Adrenal gland (tissue), 12 donors: ENCODE data around the gene DGKE. TPM values are rescaled to one million over a fixed set of nuclear protein-coding genes. Genes with fewer than 3 reads are reported as not detected.

Experiments
- DNase-seq, 7 donors: peaks; one replicate each; pipeline ENCODE4 v3.0.0-alpha.2; 2019 to 2020
- H3K27ac ChIP-seq, 5 donors: fragments of 200-600 bp; sonication (generic) in 4 of 5; 1 replicate in 3 of 5; 2 replicates in 2 of 5; pipeline versions ENCODE4 v1.5.1 to v1.8.0; 2016 to 2020; ENCODE audit warnings: mild to moderate bottlenecking in 1 of 5
- H3K27me3 ChIP-seq: fragments of 200-600 bp; 2 replicates; pipeline ENCODE4 v1.8.0; 2021
- H3K36me3 ChIP-seq, 2 donors: fragments of 200-600 bp; replicated peaks in 1 of 2; 1 replicate in 1 of 2; 2 replicates in 1 of 2; pipeline versions ENCODE4 v1.5.1 to v1.8.0; 2018 to 2022
- H3K4me1 ChIP-seq, 2 donors: fragments of 200-600 bp; replicated peaks in 1 of 2; 1 replicate in 1 of 2; 2 replicates in 1 of 2; pipeline versions ENCODE4 v1.5.1 to v1.8.0; 2018 to 2021
- H3K4me3 ChIP-seq, 4 donors: fragments of 200-600 bp; sonication (generic) in 3 of 4; one replicate each; pipeline ENCODE4 v1.5.1; 2016 to 2018
- H3K9me3 ChIP-seq, 3 donors: fragments of 200-600 bp; sonication (generic) in 1 of 3; replicated peaks in 1 of 3; 1 replicate in 2 of 3; 2 replicates in 1 of 3; pipeline versions ENCODE4 v1.5.1 to v1.8.0; 2016 to 2021
- CTCF ChIP-seq, 6 experiments: fragments of 450-650 bp in 4 of 6; fragments of 200-600 bp in 2 of 6; sonication (generic) in 1 of 6; IDR thresholded peaks; 1 replicate in 5 of 6; 2 replicates in 1 of 6; pipeline versions ENCODE4 v1.5.1 to v1.8.0; 2016 to 2021; ENCODE audit warnings: antibody characterized with exemption in 6 of 6, mild to moderate bottlenecking in 2 of 6, moderate library complexity in 1 of 6
- POLR2A ChIP-seq, 2 donors: fragments of 450-650 bp; IDR thresholded peaks; one replicate each; pipeline ENCODE4 v1.6.1; 2017; ENCODE audit warnings: antibody characterized with exemption in 2 of 2, mild to moderate bottlenecking in 2 of 2, moderate library complexity in 1 of 2
- WGBS, 4 donors: extraction: QIAGEN DNeasy Blood & Tissue Kit in 2 of 4; methylation state at CpG; one replicate each; pipeline versions ENCODE4 v1.1.5 to v1.1.7; 2013 to 2017; 5-methylcytosine and 5-hydroxymethylcytosine counted together
- intact Hi-C, 2 donors: fragments of 100-400 bp; cut with DNase I; formaldehyde crosslinking; loops; one replicate each; pipeline versions ENCODE4 v1.14.1 to v1.15.0; 2022 to 2023
- polyA plus RNA-seq, 3 donors: library from polyadenylated mRNA; stranded (reverse); fragments of 200-250 nt in 2 of 3; fragments of 350-450 nt in 1 of 3; fragmentation: Illumina TruSeq in 1 of 3; extraction: RNeasy Lipid Tissue Mini Kit (QIAGEN cat#74804) in 1 of 3; gene quantifications; one replicate each; pipeline ENCODE4 v1.2.3, GENCODE V29; 2013 to 2014
- total RNA-seq, 9 donors: library from RNA; depleted of rRNA in 4 of 9; stranded (reverse); fragments of >200 nt in 4 of 9; fragments of 120-200 nt in 1 of 9; fragmentation: NEBNext Ultra II Directional in 1 of 9; extraction: Animal tissue kit (Norgen Biotek cat#: 25700) in 1 of 9; gene quantifications; one replicate each; pipeline versions ENCODE4 v1.1.0 to v1.2.4, GENCODE V29; 2013 to 2023
- donor health status: healthy with polysubstance abuse.
- donor health status: Bipolar disorder and iron deficiency.
- donor health status: DM: yes; HTN: yes; CAD: no.
- donor health status: DM: no; HTN: no; CAD: no.
- donor health status: DM: no; HTN: no; CAD: no.
- donor health status: DM: yes; HTN: yes; CAD: no.

The DGKE gene
- total and polyA plus RNA-seq, 12 donors = 0.97 to 8.4 (median 3.8) TPM

GRCh38 chr17:56851008-56851407, 17.1 kb downstream of the DGKE start:
- Histone ChIP-seq H3K36me3 (no peaks in the 10 kb centered on the region), H3K27ac (no peak overlapping the region), H3K4me1 (no peaks in the 10 kb centered on the region), H3K9me3 (no peaks in the 10 kb centered on the region), H3K27me3 (no peaks in the 10 kb centered on the region), H3K4me3 (no peak overlapping the region)
- no peak for DNase-seq
- no peak for TF ChIP-seq POLR2A (IDR thresholded peaks at IDR 0.05)
- no peak for TF ChIP-seq CTCF (IDR thresholded peaks at IDR 0.05)
- intact Hi-C loops = no loop called here
- WGBS, 4 donors = 76 to 92% (median 81%) methylated on average over 3 of the region's 3 CpGs

- DNase-seq = no peak
- Histone ChIP-seq H3K4me1 (no peaks in the 10 kb centered on the region), H3K27ac (no peak overlapping the region), H3K36me3 (peaks cover 0 to 27% of the 10 kb centered on the region in 2 donors), H3K4me3 (no peak overlapping the region), H3K9me3 (no peaks in the 10 kb centered on the region), H3K27me3 (no peaks in the 10 kb centered on the region)
- no peak for TF ChIP-seq CTCF (IDR thresholded peaks at IDR 0.05)
- no peak for TF ChIP-seq POLR2A (IDR thresholded peaks at IDR 0.05)
- intact Hi-C loops = no loop called here
- WGBS, 4 donors = 93 to 98% (median 96%) methylated on average over 3 of the region's 3 CpGs
These were observed 27.9 kb downstream of the DGKE start for GRCh38 chr17:56861899-56862298.

- no peaks in the 10 kb centered on the region for H3K4me1 ChIP-seq
- H3K36me3 ChIP-seq = peaks cover 0 to 21% of the 10 kb centered on the region in 2 donors
- H3K27ac ChIP-seq = no peak overlapping the region
- no peaks in the 10 kb centered on the region for H3K9me3 ChIP-seq
- intact Hi-C loops = no loop called here
- WGBS, 4 donors = 67 to 96% (median 73%) methylated on average over 3 of the region's 3 CpGs
- H3K4me3 ChIP-seq = no peak overlapping the region
- no peaks in the 10 kb centered on the region for H3K27me3 ChIP-seq
- no peak for TF ChIP-seq CTCF (IDR thresholded peaks at IDR 0.05)
- no peak for TF ChIP-seq POLR2A (IDR thresholded peaks at IDR 0.05)
- no peak for DNase-seq
These were observed 30.0 kb downstream of the DGKE start for GRCh38 chr17:56863974-56864373.

GRCh38 chr17:56866076-56866475, 32.1 kb downstream of the DGKE start:
- H3K27me3 ChIP-seq = no peaks in the 10 kb centered on the region
- intact Hi-C loops = no loop called here
- WGBS, 4 donors = 94 to 95% (median 95%) methylated on average over 5 of the region's 5 CpGs
- peaks cover 0 to 8% of the 10 kb centered on the region in 2 donors for H3K36me3 ChIP-seq
- DNase-seq = no peak
- no peaks in the 10 kb centered on the region for H3K4me1 ChIP-seq
- H3K4me3 ChIP-seq = no peak overlapping the region
- no peak overlapping the region for H3K27ac ChIP-seq
- TF ChIP-seq POLR2A (IDR thresholded peaks at IDR 0.05) = no peak
- TF ChIP-seq CTCF (IDR thresholded peaks at IDR 0.05) = no peak
- no peaks in the 10 kb centered on the region for H3K9me3 ChIP-seq
